ENCODE data around the gene ZBBX. TPM values are rescaled to one million over a fixed set of nuclear protein-coding genes. Genes with fewer than 3 reads are reported as not detected.

ZBBX gene
- total RNA-seq, 4 donors from 2014 or later: not detected

GRCh38 chr3:167305340-167305890 lies 74.7 kb downstream of the ZBBX start:
- H3K4me1 ChIP-seq: no peaks in the 10 kb centered on the region
- no peaks in the 10 kb centered on the region for H3K9me3 ChIP-seq
- H3K36me3 ChIP-seq: no peaks in the 10 kb centered on the region
- H3K27ac ChIP-seq: no peak overlapping the region
- no peaks in the 10 kb centered on the region for H3K27me3 ChIP-seq
- H3K4me3 ChIP-seq: no peak overlapping the region
- WGBS: 0% methylated on average over 1 of the region's 1 CpG
- no peak for DNase-seq (ENCODE audit: low spot score in 2 of 2)
- no peak for TF ChIP-seq POLR2AphosphoS5 (IDR thresholded peaks at IDR 0.05)
- no peak for TF ChIP-seq EP300 (IDR thresholded peaks at IDR 0.05)
- TF ChIP-seq CTCF (IDR thresholded peaks at IDR 0.05): no peak
- TF ChIP-seq POLR2A (IDR thresholded peaks at IDR 0.05): no peak

- DNase-seq (ENCODE audit: low spot score in 2 of 2): no peak
- Histone ChIP-seq H3K27me3 (no peaks in the 10 kb centered on the region), H3K4me1 (no peaks in the 10 kb centered on the region), H3K9me3 (no peaks in the 10 kb centered on the region), H3K27ac (no peak overlapping the region), H3K4me3 (no peak overlapping the region), H3K36me3 (no peaks in the 10 kb centered on the region)
- no peak for TF ChIP-seq POLR2A (IDR thresholded peaks at IDR 0.05)
- no peak for TF ChIP-seq CTCF (IDR thresholded peaks at IDR 0.05)
- TF ChIP-seq EP300 (IDR thresholded peaks at IDR 0.05): no peak
- TF ChIP-seq POLR2AphosphoS5 (IDR thresholded peaks at IDR 0.05): no peak
- 67% methylated on average over 3 of the region's 3 CpGs for WGBS
Observed at GRCh38 chr3:167304077-167304476, 76.0 kb downstream of the ZBBX start.

GRCh38 chr3:167302678-167303077 lies 77.4 kb downstream of the ZBBX start:
- DNase-seq (ENCODE audit: low spot score in 2 of 2): no peak
- Histone ChIP-seq H3K4me3 (no peak overlapping the region), H3K36me3 (no peaks in the 10 kb centered on the region), H3K27ac (no peak overlapping the region), H3K27me3 (no peaks in the 10 kb centered on the region), H3K4me1 (no peaks in the 10 kb centered on the region), H3K9me3 (no peaks in the 10 kb centered on the region)
- 82% methylated on average over 2 of the region's 2 CpGs for WGBS
- TF ChIP-seq POLR2AphosphoS5 (IDR thresholded peaks at IDR 0.05): no peak
- no peak for TF ChIP-seq POLR2A (IDR thresholded peaks at IDR 0.05)
- TF ChIP-seq CTCF (IDR thresholded peaks at IDR 0.05): no peak
- no peak for TF ChIP-seq EP300 (IDR thresholded peaks at IDR 0.05)

- H3K4me3 ChIP-seq: no peak overlapping the region
- H3K4me1 ChIP-seq: no peaks in the 10 kb centered on the region
- no peak for TF ChIP-seq POLR2A (IDR thresholded peaks at IDR 0.05)
- TF ChIP-seq CTCF (IDR thresholded peaks at IDR 0.05): no peak
- TF ChIP-seq EP300 (IDR thresholded peaks at IDR 0.05): no peak
- TF ChIP-seq POLR2AphosphoS5 (IDR thresholded peaks at IDR 0.05): no peak
- no peak overlapping the region for H3K27ac ChIP-seq
- DNase-seq (ENCODE audit: low spot score in 2 of 2): no peak
- no peaks in the 10 kb centered on the region for H3K36me3 ChIP-seq
- H3K27me3 ChIP-seq: no peaks in the 10 kb centered on the region
- no peaks in the 10 kb centered on the region for H3K9me3 ChIP-seq
Observed at GRCh38 chr3:167300207-167300606, 79.9 kb downstream of the ZBBX start.

GRCh38 chr3:167289435-167289834 lies 90.7 kb downstream of the ZBBX start:
- no peak overlapping the region for H3K27ac ChIP-seq
- WGBS: 77% methylated on average over 3 of the region's 8 CpGs
- DNase-seq (ENCODE audit: low spot score in 2 of 2): no peak
- H3K27me3 ChIP-seq: no peaks in the 10 kb centered on the region
- no peak for TF ChIP-seq CTCF (IDR thresholded peaks at IDR 0.05)
- no peak for TF ChIP-seq POLR2A (IDR thresholded peaks at IDR 0.05)
- no peak for TF ChIP-seq EP300 (IDR thresholded peaks at IDR 0.05)
- no peak for TF ChIP-seq POLR2AphosphoS5 (IDR thresholded peaks at IDR 0.05)
- H3K4me1 ChIP-seq: no peaks in the 10 kb centered on the region
- no peak overlapping the region for H3K4me3 ChIP-seq
- no peaks in the 10 kb centered on the region for H3K36me3 ChIP-seq
- H3K9me3 ChIP-seq: no peaks in the 10 kb centered on the region

All from suprapubic skin (tissue), 4 donors.